K562 (cell line): Measurements from ENCODE around the gene SLC22A4. TPM values are rescaled to one million over a fixed set of nuclear protein-coding genes. Genes with fewer than 3 reads are reported as not detected.

ENCODE experiments used
- CHD2 ChIP-seq: IDR thresholded peaks from 2 replicates; pipeline ENCODE4 v1.6.1; 2011; ENCODE audit warnings: low read depth, low read length
- DACH1 ChIP-seq: fragments of 450-650 bp; IDR thresholded peaks from 2 replicates; pipeline ENCODE4 v1.6.1; 2018; ENCODE audit not compliant: partially characterized antibody
- HDAC1 ChIP-seq, 2 experiments: fragments of 450-650 bp; IDR thresholded peaks; 2 replicates each; pipeline ENCODE4 v1.6.1; 2016 to 2017; ENCODE audit warnings: inconsistent platforms in 1 of 2, mild to moderate bottlenecking in 1 of 2, moderate library complexity in 1 of 2
- HNRNPL ChIP-seq: fragments of 200-400 bp; formaldehyde crosslinking; IDR thresholded peaks from 2 replicates; pipeline ENCODE4 v1.6.1; 2017; ENCODE audit warnings: low read depth, mild to moderate bottlenecking, low read length
- MAFG ChIP-seq: fragments of 450-650 bp; conservative IDR thresholded peaks from 2 replicates; pipeline ENCODE4 v1.6.1; 2016; ENCODE audit warnings: missing genetic modification characterization, missing compliant biosample characterization
- MTA3 ChIP-seq: fragments of 450-650 bp; formaldehyde crosslinking; IDR thresholded peaks from 2 replicates; pipeline ENCODE4 v1.6.1; 2017; ENCODE audit warnings: mild to moderate bottlenecking, borderline replicate concordance
- RB1 ChIP-seq: fragments of 450-650 bp; IDR thresholded peaks from 2 replicates; pipeline ENCODE4 v1.6.1; 2017; ENCODE audit warnings: low read depth, mild to moderate bottlenecking
- SREBF1 ChIP-seq: fragments of 150-350 bp; IDR thresholded peaks from 2 replicates; pipeline ENCODE4 v1.6.1; 2014; ENCODE audit warnings: antibody characterized with exemption, low read depth, low read length, borderline replicate concordance
- ZKSCAN1 ChIP-seq: fragments of 150-350 bp; IDR thresholded peaks from 2 replicates; pipeline ENCODE4 v1.6.1; 2016; ENCODE audit warnings: low read depth, low read length
- ZNF584 ChIP-seq: fragments of 200-800 bp; sonication (Bioruptor generic); IDR thresholded peaks from 2 replicates; pipeline ENCODE4 v1.6.1; 2016; ENCODE audit warnings: low read depth, mild to moderate bottlenecking, missing genetic modification characterization, missing compliant biosample characterization
- ZNF699 ChIP-seq: fragments of 250-450 bp; sonication (Bioruptor Pico); IDR thresholded peaks from 2 replicates; pipeline ENCODE4 v1.8.0; 2021; ENCODE audit warnings: mild to moderate bottlenecking, moderate library complexity; ENCODE audit not compliant: insufficient replicate concordance
- polyA plus RNA-seq, 8 experiments: library from polyadenylated mRNA; depleted of rRNA in 4 of 8; stranded (reverse) in 5 of 8; unstranded in 3 of 8; fragments of >200 nt; fragmentation: Nextera tagmentation in 2 of 8; fragmentation: Illumina TruSeq in 1 of 8; extraction: Ambion mirVana in 2 of 8; extraction: Trizol in 1 of 8; gene quantifications; 2 replicates each; pipeline versions ENCODE4 v1.2.1 to v1.2.3, GENCODE V29; 2011 to 2014; ENCODE audit warnings: inconsistent platforms in 1 of 8, missing spikeins in 1 of 8
- total RNA-seq, 7 experiments: library from RNA; depleted of rRNA in 6 of 7; stranded (reverse); fragments of >200 nt in 6 of 7; fragmentation: Illumina TruSeq in 2 of 7; extraction: Trizol in 2 of 7; gene quantifications; 2 replicates each; pipeline versions ENCODE4 v1.2.1 to v1.2.3, GENCODE V29; 2011 to 2021; ENCODE audit warnings: low replicate concordance in 1 of 7
- TF ChIP-seq, protein P1 (sequence below): fragments of 250-450 bp; sonication (Bioruptor Pico); IDR thresholded peaks from 2 replicates; pipeline ENCODE4 v1.5.0; 2022; ENCODE audit warnings: mild to moderate bottlenecking
- TF ChIP-seq, protein P2 (sequence below): fragments of 450-650 bp; conservative IDR thresholded peaks from 2 replicates; pipeline ENCODE4 v1.6.1; 2016; ENCODE audit warnings: missing genetic modification characterization, low read depth, mild to moderate bottlenecking, missing compliant biosample characterization, moderate library complexity
- TF ChIP-seq, protein P3 (sequence below), 2 experiments: IDR thresholded peaks in 1 of 2; conservative IDR thresholded peaks in 1 of 2; 2 replicates each; pipeline ENCODE4 v1.6.1; 2016; ENCODE audit warnings: low read depth in 2 of 2, mild to moderate bottlenecking in 1 of 2, missing compliant biosample characterization in 1 of 2, missing genetic modification characterization in 1 of 2, moderate library complexity in 1 of 2
- TF ChIP-seq, protein P4 (sequence below): fragments of 450-650 bp; IDR thresholded peaks from 2 replicates; pipeline ENCODE4 v1.6.1; 2018; ENCODE audit not compliant: partially characterized antibody

SLC22A4 gene
- total and polyA plus RNA-seq, 9 of the 15 experiments (the other 6 are each of a cell fraction or from before 2014, with no cell fraction given), result 2.7 to 9.5 (median 6.2) TPM

DNA sequence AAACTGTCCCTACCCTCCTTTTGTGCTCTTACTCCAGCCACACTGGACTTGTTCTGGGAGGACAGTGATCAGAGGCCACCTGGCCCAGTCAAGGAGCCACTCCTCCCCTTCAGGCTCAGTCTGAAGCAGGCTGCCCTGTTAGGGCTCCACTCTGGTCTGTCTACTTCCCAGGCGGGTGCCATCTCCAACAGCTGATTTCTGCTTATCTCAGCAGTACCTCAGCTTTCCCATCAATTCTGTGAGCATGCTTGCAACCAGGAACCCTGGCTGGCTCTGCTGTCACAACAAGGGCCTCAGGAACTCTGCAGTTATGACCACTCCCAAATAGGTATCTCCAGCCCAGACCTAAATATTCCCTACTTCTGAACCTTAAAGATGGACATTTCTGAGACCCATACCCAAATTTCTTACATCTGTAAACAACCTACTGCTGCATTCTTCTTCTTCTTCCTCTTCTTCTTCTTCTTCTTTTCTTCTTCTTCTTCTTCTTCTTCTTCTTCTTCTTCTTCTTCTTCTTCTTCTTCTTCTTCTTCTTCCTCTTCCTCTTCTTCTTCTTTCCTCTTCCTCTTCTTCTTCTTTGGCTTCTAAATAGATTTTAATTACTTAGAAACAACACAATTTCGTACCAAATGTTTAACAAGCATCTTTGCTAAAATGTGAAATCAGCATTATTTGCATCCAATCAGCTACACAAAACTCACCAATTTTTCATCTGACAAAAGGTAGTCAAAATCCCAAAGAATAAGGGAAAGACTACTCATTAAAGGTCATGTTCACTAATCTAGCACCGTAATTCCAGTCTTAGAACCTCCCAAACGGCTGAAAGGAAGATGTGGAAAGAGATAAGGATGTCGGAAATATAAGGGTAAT is 13.6 kb upstream of the SLC22A4 start (continued):
- TF ChIP-seq MTA3 (no peak), MAFG (peak; percentile 51), ZKSCAN1 (no peak), HDAC1 (IDR thresholded peaks at IDR 0.05) (0 out of 4 replicates have a peak, but pooled peaks of 1 of the 2 experiments have one; percentile 9), RB1 (0 out of 2 replicates have a peak, but pooled peaks have one; percentile 20), HNRNPL (no peak), DACH1 (peak; percentile 70), CHD2 (no peak), SREBF1 (no peak), ZNF584 (CRISPR knock-in tag) (no peak), ZNF699 (no peak)
- TF ChIP-seq, protein P1, sequence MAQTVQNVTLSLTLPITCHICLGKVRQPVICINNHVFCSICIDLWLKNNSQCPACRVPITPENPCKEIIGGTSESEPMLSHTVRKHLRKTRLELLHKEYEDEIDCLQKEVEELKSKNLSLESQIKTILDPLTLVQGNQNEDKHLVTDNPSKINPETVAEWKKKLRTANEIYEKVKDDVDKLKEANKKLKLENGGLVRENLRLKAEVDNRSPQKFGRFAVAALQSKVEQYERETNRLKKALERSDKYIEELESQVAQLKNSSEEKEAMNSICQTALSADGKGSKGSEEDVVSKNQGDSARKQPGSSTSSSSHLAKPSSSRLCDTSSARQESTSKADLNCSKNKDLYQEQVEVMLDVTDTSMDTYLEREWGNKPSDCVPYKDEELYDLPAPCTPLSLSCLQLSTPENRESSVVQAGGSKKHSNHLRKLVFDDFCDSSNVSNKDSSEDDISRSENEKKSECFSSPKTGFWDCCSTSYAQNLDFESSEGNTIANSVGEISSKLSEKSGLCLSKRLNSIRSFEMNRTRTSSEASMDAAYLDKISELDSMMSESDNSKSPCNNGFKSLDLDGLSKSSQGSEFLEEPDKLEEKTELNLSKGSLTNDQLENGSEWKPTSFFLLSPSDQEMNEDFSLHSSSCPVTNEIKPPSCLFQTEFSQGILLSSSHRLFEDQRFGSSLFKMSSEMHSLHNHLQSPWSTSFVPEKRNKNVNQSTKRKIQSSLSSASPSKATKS (CRISPR knock-in tag), result no peak
- TF ChIP-seq, protein P2, sequence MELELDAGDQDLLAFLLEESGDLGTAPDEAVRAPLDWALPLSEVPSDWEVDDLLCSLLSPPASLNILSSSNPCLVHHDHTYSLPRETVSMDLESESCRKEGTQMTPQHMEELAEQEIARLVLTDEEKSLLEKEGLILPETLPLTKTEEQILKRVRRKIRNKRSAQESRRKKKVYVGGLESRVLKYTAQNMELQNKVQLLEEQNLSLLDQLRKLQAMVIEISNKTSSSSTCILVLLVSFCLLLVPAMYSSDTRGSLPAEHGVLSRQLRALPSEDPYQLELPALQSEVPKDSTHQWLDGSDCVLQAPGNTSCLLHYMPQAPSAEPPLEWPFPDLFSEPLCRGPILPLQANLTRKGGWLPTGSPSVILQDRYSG (tag), result no peak
- TF ChIP-seq, protein P3, sequence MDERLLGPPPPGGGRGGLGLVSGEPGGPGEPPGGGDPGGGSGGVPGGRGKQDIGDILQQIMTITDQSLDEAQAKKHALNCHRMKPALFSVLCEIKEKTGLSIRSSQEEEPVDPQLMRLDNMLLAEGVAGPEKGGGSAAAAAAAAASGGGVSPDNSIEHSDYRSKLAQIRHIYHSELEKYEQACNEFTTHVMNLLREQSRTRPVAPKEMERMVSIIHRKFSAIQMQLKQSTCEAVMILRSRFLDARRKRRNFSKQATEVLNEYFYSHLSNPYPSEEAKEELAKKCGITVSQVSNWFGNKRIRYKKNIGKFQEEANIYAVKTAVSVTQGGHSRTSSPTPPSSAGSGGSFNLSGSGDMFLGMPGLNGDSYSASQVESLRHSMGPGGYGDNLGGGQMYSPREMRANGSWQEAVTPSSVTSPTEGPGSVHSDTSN (CRISPR knock-in tag; IDR thresholded peaks at IDR 0.05; ENCODE audit: low read depth), result no peak
- TF ChIP-seq, protein P3 (tag; conservative IDR thresholded peaks at IDR 0.05; ENCODE audit: low read depth), result no peak
- TF ChIP-seq, protein P4, sequence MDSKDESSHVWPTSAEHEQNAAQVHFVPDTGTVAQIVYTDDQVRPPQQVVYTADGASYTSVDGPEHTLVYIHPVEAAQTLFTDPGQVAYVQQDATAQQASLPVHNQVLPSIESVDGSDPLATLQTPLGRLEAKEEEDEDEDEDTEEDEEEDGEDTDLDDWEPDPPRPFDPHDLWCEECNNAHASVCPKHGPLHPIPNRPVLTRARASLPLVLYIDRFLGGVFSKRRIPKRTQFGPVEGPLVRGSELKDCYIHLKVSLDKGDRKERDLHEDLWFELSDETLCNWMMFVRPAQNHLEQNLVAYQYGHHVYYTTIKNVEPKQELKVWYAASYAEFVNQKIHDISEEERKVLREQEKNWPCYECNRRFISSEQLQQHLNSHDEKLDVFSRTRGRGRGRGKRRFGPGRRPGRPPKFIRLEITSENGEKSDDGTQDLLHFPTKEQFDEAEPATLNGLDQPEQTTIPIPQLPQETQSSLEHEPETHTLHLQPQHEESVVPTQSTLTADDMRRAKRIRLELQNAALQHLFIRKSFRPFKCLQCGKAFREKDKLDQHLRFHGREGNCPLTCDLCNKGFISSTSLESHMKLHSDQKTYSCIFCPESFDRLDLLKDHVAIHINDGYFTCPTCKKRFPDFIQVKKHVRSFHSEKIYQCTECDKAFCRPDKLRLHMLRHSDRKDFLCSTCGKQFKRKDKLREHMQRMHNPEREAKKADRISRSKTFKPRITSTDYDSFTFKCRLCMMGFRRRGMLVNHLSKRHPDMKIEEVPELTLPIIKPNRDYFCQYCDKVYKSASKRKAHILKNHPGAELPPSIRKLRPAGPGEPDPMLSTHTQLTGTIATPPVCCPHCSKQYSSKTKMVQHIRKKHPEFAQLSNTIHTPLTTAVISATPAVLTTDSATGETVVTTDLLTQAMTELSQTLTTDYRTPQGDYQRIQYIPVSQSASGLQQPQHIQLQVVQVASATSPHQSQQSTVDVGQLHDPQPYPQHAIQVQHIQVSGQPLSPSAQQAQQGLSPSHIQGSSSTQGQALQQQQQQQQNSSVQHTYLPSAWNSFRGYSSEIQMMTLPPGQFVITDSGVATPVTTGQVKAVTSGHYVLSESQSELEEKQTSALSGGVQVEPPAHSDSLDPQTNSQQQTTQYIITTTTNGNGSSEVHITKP, result no peak
